GM21737 (cell line): ENCODE measurements around the gene GGT7.

Source experiments
- ATAC-seq: cut with Tn5 transposase; IDR thresholded peaks from one replicate; pipeline ENCODE4 v1.9.1; 2021; ENCODE audit warnings: mild to moderate bottlenecking, moderate library complexity; ENCODE audit not compliant: unreplicated experiment

Gene GGT7

DNA sequence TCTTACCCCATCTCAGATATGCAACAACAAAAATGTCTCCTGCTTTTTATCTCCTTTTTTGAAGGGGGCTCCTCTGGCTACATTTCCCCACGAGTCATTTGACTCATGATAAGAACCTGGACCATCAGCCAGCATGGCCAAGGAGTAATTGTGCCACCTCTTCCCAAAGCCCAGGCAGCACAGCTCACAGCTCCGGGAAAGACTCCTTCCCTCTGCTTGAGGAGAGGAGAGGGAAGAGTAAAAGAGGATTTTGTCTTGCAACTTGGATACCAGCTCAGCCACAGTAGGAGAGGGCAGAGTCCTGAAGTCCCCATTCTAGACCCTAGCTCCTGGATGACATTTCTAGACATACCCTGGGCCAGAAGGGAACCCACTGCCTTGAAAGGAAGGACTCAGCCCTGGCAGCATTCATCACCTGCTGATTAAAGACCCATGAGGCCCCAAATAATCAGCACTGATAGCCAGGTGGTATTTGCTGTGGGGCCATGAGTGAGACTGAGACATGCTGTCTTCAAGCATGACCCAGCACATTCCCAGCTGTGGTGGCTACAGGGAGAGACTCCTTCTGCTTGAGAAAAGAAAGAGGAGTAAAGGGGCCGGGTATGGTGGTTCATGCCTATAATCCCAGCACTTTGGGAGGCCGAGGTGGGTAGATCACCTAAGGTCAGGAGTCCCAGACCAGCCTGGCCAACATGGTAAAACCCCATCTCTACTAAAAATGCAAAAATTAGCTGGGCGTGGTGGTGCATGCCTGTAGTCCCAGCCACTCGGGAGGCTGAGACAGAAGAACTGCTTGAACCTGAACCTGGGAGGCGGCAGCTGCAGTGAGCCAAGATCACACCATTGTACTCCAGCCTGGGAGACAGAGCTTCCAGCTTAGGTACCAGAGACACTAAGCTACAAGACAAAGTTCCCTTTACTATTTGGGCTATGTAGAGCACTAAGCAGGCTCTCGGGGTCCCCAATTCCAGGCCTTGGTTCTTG is 75.4 kb downstream of the GGT7 start:
- ATAC-seq, result no peak
